Left colon (tissue), 2 donors: ENCODE measurements around the gene EBNA1BP2. TPM values are rescaled to one million over a fixed set of nuclear protein-coding genes. Genes with fewer than 3 reads are reported as not detected.
"Not testable (repeated sequence)": the region's sequence is repeated elsewhere in the genome, so short reads cannot be mapped to it uniquely, and the experiment has no call there.

Experiments
- ATAC-seq: fragments of 200-7000 bp; cut with Tn5 transposase; one replicate; pipeline ENCODE4 v1.9.1; 2020; ENCODE audit warnings: mild to moderate bottlenecking, moderate library complexity
- DNase-seq, 2 donors: peaks; one replicate each; pipeline ENCODE4 v3.0.0-alpha.2; 2020
- intact Hi-C, 2 donors: fragments of 100-400 bp; cut with DNase I in 1 of 2; cut with micrococcal nuclease in 1 of 2; formaldehyde crosslinking; loops; one replicate each; pipeline versions ENCODE4 v1.11.2 to v1.14.0; 2022; cut with DNase I, micrococcal nuclease
- microRNA-seq, 2 donors: library from miRNA; unstranded; fragments of <30 nt; microRNA quantifications; one replicate each; pipeline versions ENCODE4 v1.1.0 to v1.2.0, GENCODE V29; 2020
- total RNA-seq, 2 donors: library from RNA; stranded (reverse); fragmentation: NEBNext Ultra II Directional; extraction: Animal tissue kit (Norgen Biotek cat#: 25700); gene quantifications; one replicate each; pipeline ENCODE4 v1.2.1, GENCODE V29; 2021
- donor health status: DM: no; HTN: no; CAD: no.
- donor health status: DM: yes; HTN: yes; CAD: no.

EBNA1BP2 gene
- total RNA-seq, 2 donors from 2014 or later, result 30.4 to 32.4 TPM

GRCh38 chr1:43134640-43135039, 37.5 kb downstream of the EBNA1BP2 start:
- intact Hi-C loops, result no loop called here
- ATAC-seq (no peak), DNase-seq (no peak)

- intact Hi-C loops, result no loop called here
- DNase-seq, result no peak
- ATAC-seq, result no peak
Measured at GRCh38 chr1:43134068-43134467, 38.0 kb downstream of the EBNA1BP2 start.

GRCh38 chr1:43129426-43129825, 42.7 kb downstream of the EBNA1BP2 start:
- intact Hi-C loops, result no loop called here
- ATAC-seq (no peak), DNase-seq (no peak)

- intact Hi-C loops, result no loop called here
- no peak for ATAC-seq
Measured at GRCh38 chr1:43128816-43129215, 43.3 kb downstream of the EBNA1BP2 start.

GRCh38 chr1:43123031-43123430, 49.1 kb downstream of the EBNA1BP2 start:
- DNase-seq, result no peak
- intact Hi-C loops, result no loop called here
- ATAC-seq, result no peak

More at GRCh38 chr1:43128816-43129215, 43.3 kb downstream of the EBNA1BP2 start:
- DNase-seq, result no peak

- DNase-seq (no peak), ATAC-seq (peak; percentile 30)
- intact Hi-C loops, result no loop called here
Measured at GRCh38 chr1:43121256-43121900, 50.7 kb downstream of the EBNA1BP2 start.

GRCh38 chr1:43119928-43120586, 52.0 kb downstream of the EBNA1BP2 start:
- peak; percentile 52 for ATAC-seq
- intact Hi-C loops, result not testable (repeated sequence)
- peak in 1 of 2 donors; percentile 16 for DNase-seq

Small RNA genes within 50 kb of the gene (microRNA-seq; reads per million reads assigned to microRNA genes)
- 0 to 1.1 reads per million in 2 donors for gene MIR6733

Other genes starting within 250 kb of the EBNA1BP2 start
- 10 to 100 TPM; 59.0 to 82.7 TPM for gene SLC2A1, start 213.4 kb downstream of the EBNA1BP2 start, total RNA-seq
- not detected for gene CFAP57, start within 50 bp of the EBNA1BP2 start, total RNA-seq
- gene TMEM125, start 97.7 kb upstream of the EBNA1BP2 start, total RNA-seq, result 10 to 100 TPM; 52.4 to 63.3 TPM
- gene C1orf210, start 113.3 kb upstream of the EBNA1BP2 start, total RNA-seq, result 10 to 100 TPM; 76.9 to 97.8 TPM
- gene TIE1, start 128.7 kb upstream of the EBNA1BP2 start, total RNA-seq, result 1 to 10 TPM; 4.9 to 7.6 TPM
- gene MPL, start 165.5 kb upstream of the EBNA1BP2 start, total RNA-seq, result under 1 TPM in 1 of 2 donors, not detected in 1; 0.56 TPM
- 10 to 100 TPM; 10.5 to 24.3 TPM for gene CDC20, start 186.7 kb upstream of the EBNA1BP2 start, total RNA-seq
- gene ELOVL1, start 195.7 kb upstream of the EBNA1BP2 start, total RNA-seq, result 100 to 1,000 TPM; 135 to 152 TPM
- 10 to 100 TPM; 39.1 to 39.5 TPM for gene MED8, start 217.5 kb upstream of the EBNA1BP2 start, total RNA-seq
- gene SZT2, start 217.6 kb upstream of the EBNA1BP2 start, total RNA-seq, result 10 to 100 TPM; 49.5 to 73.2 TPM